HG03159 (cell line): ENCODE measurements around the gene TFDP1.

ENCODE experiments used
- ATAC-seq: cut with Tn5 transposase; IDR thresholded peaks from one replicate; pipeline ENCODE4 v1.9.1; 2021; ENCODE audit warnings: mild to moderate bottlenecking, moderate library complexity; ENCODE audit not compliant: unreplicated experiment

Gene TFDP1

DNA sequence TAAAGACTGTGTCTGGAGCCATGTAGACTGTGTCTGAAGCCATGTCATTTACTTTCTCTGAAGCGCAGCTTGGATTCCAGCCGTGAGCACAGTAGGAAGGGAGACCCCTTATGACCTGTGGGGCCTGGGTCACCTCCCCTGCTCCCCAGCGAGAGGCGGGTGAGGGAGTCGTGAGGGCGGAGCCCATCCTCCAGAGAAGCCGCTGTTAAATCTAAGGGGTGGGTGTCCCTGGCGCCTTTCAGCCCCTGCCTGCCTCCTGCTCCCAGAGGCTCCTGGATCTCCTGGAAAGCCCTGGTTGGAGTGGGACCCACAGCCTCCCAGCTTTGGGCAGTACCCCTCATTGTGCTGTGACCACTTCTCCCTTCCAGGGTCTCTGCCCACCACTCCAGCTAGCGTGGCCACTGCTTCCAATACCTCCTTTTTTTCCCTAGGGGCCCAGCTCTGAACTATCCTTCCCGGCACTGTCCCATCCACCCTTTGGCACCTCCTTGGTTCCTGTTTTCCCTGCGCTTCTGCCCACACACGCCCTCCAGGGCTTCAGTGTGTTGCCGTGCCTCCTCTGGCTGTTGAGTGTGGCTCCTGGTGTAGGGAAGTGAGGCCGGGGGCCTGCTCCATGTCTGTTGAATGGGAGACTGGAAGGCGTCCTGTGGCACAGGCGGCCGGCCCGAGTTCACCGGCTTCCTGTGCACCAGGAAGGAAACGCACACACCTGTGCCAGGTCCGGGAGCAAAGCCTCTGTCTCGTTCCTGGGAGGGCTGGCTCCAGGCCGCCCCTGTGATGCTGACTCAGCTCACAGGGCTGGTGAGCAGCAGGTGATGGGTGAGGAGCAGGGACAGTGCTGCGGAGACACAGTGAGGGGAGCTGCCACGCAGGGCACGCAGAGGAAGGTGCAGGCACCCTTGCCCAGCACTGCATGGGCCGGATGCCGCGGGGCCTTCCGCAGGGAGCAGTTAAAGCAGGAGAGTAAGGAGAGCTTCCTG is 44.0 kb downstream of the TFDP1 start:
- no peak for ATAC-seq

DNA sequence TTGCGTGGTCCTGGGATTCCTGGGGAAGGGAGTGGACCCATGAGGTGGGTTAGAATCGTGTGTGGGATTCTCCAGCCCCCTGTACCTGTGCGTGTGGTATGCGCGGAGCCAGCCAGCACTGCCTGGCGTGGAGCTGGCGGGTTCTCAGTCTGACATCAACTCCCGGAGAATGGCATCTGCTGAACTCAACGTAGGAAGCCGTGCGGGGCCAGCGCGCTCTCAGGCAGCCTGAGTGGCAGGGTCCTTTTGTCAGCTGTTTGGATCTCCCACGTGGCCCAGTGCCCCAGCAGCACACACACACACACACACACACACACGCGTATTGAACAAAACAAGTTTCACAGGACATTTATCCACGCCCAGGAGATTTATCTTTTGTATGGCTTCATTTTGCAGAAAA is 45.3 kb downstream of the TFDP1 start:
- no peak for ATAC-seq

DNA sequence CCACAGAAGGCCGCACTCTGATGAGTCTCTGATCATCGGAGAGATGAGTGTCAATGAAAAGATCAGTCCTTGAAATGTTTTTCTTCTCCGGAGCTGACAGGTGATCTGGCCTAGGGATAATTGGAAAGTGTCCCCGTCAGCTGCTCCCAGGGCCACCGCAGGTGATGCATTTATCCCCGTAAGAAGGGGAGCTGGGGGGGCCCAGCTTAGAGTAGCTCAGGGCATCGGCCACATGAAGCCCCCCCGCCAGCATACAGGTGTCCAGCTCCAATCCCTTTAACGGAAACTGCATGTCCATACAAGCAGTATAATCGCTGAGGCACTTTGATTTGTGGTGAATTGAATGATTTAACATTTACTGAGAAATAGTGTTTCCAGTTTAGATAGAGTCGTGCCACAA is 45.7 kb downstream of the TFDP1 start:
- no peak for ATAC-seq

GRCh38 chr13:113630804-113631203 is 46.3 kb downstream of the TFDP1 start:
- no peak for ATAC-seq

DNA sequence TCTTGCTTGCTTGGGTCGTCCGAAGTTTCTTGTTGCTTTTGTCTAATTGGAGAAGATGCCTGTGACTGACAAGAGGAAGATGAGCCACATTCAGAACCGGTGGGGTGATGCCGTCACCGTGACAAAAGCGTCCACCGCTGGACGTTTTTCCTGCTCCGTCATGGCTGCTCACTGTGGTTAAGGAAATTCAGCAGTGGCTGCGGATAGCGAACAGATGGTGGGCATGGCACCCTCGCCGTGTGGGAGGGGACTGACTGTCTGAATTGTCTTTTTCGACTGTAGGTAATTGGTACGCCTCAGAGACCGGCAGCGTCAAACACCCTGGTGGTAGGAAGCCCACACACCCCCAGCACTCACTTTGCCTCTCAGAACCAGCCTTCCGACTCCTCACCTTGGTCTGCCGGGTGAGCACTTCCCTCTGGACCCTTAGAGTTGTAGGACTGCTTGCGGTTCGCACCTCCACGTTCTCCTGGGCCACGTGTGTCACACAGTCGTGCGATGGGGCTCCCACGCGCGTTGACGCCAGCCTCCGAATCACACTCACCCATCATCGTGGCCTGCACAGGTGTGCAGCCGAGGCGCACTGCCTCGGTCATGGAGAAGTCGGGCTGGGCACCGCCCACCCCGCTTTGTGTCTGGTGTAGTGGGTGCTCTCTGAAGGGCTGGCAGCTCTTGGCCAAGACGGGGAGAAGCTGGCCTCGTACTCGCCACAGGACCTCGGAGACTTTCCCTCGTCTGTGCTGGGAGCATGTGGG is 47.0 kb downstream of the TFDP1 start:
- no peak for ATAC-seq

GRCh38 chr13:113632706-113633484 is 48.3 kb downstream of the TFDP1 start:
- no peak for ATAC-seq

GRCh38 chr13:113633485-113633873 is 48.9 kb downstream of the TFDP1 start:
- ATAC-seq = no peak

- no peak for ATAC-seq
Measured at GRCh38 chr13:113634279-113635047, 49.9 kb downstream of the TFDP1 start.

DNA sequence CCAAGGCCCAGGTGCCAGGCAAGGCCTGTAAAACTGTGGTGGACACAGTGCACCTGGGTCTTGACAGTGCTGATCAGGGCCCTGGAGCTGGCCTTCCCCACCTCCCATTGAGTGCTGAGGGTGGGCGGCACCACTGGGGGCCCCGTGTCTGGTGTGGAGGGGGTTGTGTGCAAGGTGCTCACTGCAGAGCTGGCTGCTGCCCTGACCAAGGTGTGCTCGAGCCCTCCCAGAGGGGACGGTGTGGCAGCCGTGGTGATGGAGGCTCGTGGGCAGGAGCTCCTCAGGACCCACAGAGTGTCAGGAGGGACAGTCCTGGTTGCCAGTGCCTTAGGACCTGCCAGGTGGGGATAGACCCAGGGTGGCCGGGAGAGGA is 50.5 kb downstream of the TFDP1 start:
- ATAC-seq = no peak

- no peak for ATAC-seq
Measured at GRCh38 chr13:113635709-113636108, 51.2 kb downstream of the TFDP1 start.

DNA sequence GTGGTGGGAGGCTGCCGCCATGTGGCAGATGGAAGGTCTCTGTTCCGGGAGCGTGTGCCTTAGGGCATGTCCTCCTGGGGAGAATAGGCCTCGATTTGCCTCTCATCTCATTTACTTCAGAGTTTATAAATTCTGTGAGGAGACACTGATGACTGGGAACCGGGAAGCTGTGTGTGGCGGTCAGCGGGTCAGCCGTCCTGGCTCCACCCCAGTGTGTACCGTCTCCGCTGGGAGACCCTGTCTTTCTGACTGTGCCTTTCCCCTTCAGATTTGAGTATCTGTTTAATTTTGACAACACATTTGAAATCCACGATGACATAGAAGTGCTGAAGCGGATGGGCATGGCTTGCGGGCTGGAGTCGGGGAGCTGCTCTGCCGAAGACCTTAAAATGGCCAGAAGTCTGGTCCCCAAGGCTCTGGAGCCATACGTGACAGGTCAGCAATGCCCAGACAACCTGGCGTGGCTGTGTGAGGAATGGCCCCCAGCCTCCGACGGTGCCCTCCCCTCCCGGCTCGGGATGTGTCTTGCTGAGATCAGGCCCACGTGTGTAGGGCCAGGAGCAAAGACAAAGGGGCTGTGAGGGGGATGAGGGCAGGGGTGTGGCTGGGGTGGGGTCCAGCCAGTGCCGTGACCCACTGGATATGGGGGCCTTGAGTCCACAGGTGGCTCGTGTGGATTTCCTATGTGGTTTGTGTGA is 51.9 kb downstream of the TFDP1 start:
- ATAC-seq = no peak

- ATAC-seq = no peak
Measured at GRCh38 chr13:113637262-113638160, 53.0 kb downstream of the TFDP1 start.

- no peak for ATAC-seq
Measured at GRCh38 chr13:113638173-113638746, 53.7 kb downstream of the TFDP1 start.

DNA sequence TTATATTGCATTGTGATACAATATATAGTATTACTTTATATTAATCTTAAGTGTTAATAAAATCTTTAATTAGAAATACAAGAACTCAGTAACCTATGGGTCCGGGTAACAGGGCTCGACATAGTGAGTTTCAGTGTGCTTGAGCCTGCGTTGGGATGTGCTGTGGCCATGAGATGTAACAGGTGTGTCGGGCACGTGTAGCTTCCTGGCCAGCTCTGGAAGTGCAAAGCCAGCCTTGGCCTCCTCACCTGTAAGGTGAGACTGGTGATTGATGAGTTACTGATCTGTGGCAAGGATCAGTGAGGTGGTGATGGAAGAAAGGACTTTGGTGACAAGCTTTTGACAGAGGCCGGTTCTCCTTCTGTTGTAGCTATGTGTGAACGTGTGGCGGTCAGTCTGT is 54.3 kb downstream of the TFDP1 start:
- no peak for ATAC-seq

- no peak for ATAC-seq
Measured at GRCh38 chr13:113639616-113640262, 55.2 kb downstream of the TFDP1 start.

DNA sequence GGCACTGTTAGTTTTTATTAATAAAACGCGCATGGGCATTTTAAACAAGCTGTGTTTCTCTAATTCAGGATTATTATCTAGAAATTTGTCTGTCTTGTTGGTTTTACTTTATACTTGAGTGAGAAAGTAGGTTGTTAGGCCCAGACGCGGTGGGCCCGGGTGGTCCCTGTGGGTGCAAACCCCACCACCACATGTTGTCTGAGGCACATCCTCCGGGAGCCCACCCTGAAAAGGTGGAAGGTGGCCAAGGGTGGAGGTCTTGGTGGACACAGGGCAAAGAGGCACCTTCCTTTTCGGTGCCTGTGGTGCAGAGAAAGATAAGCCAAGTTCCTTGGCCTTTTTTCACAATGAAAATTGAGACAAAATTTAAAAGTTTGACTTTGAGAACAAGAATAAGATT is 56.9 kb downstream of the TFDP1 start:
- no peak for ATAC-seq

DNA sequence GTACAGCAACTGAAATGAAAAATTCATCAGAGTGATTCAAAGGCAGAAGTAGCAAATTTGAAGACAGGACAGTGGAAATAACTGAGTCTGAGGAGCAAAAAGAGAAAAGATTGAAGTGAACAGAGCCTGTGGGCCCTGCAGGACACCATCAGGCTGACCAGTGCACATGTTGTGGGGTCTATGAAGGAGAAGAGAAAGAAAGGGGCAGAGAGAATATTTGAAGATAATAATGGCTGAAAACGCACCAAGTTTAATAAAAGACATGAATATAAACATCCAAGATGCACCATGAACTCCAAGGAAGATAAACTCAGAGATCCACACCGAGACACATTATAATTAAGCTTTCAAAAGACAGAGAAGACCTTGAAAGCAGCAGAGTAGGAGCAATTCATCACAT is 58.0 kb downstream of the TFDP1 start:
- ATAC-seq = no peak

DNA sequence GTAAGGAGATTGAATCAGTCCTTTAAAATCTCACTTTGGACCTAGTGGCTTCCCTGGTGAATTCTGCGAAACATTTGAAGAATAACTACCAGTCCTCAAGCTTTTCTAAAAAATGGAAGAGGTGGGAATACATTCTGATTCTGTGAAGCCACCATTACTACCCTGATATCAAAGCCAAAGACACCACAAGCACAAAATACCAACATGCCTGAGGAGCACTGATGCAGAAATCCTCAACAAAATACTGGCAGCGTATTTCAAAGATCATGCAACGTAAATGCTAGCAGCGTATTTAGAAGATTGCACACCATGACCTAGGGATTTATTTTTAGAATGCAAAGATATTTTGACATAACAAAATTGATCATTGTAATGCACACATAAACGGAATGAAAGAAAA is 59.0 kb downstream of the TFDP1 start:
- no peak for ATAC-seq
